H9 (cell line): Measurements from ENCODE around the gene SCAND1. TPM values are rescaled to one million over a fixed set of nuclear protein-coding genes. Genes with fewer than 3 reads are reported as not detected.
A peak's percentile ranks its signal among the peaks of the same experiment; 100 is the strongest.

ENCODE experiments used
- DNase-seq: peaks from one replicate; pipeline ENCODE4 v3.0.0-alpha.2; 2017
- H2AFZ ChIP-seq: one replicate; pipeline ENCODE4 v1.6.1; 2013; ENCODE audit warnings: mild to moderate bottlenecking, low read length, control low read depth, moderate library complexity
- H2AK5ac ChIP-seq: 2 replicates; pipeline ENCODE4 v1.6.1; 2013; ENCODE audit warnings: low read length, control low read depth, mixed read lengths; ENCODE audit not compliant: insufficient read length
- H2BK120ac ChIP-seq: one replicate; pipeline ENCODE4 v1.6.1; 2013; ENCODE audit warnings: low read depth, mild to moderate bottlenecking, low read length, control low read depth, inconsistent platforms; ENCODE audit not compliant: poor library complexity, severe bottlenecking
- H2BK12ac ChIP-seq: 2 replicates; pipeline ENCODE4 v1.6.1; 2013; ENCODE audit warnings: low read length, control low read depth, mixed read lengths, low read depth; ENCODE audit not compliant: insufficient read length
- H2BK15ac ChIP-seq: 2 replicates; pipeline ENCODE4 v1.6.1; 2013; ENCODE audit warnings: low read depth, low read length, control low read depth
- H2BK20ac ChIP-seq: one replicate; pipeline ENCODE4 v1.6.1; 2013; ENCODE audit warnings: low read depth, mild to moderate bottlenecking, low read length, control low read depth, inconsistent platforms; ENCODE audit not compliant: poor library complexity, severe bottlenecking
- H2BK5ac ChIP-seq: 2 replicates; pipeline ENCODE4 v1.6.1; 2013; ENCODE audit warnings: low read length, control low read depth, mixed read lengths; ENCODE audit not compliant: insufficient read length
- H3K14ac ChIP-seq: 2 replicates; pipeline ENCODE4 v1.6.1; 2013; ENCODE audit warnings: low read length, control low read depth; ENCODE audit not compliant: insufficient read depth
- H3K18ac ChIP-seq: 2 replicates; pipeline ENCODE4 v1.6.1; 2013; ENCODE audit warnings: low read depth, mild to moderate bottlenecking, mixed read lengths, low read length, control low read depth; ENCODE audit not compliant: insufficient read length
- H3K23ac ChIP-seq: 2 replicates; pipeline ENCODE4 v1.6.1; 2013; ENCODE audit warnings: low read length, control low read depth, mixed read lengths, low read depth; ENCODE audit not compliant: insufficient read length
- H3K23me2 ChIP-seq: 2 replicates; pipeline ENCODE4 v1.6.1; 2013; ENCODE audit warnings: low read depth, mild to moderate bottlenecking, mixed read lengths, low read length, control low read depth; ENCODE audit not compliant: insufficient read length, poor library complexity, severe bottlenecking
- H3K27ac ChIP-seq: 2 replicates; pipeline ENCODE4 v1.5.1; 2013; ENCODE audit warnings: low read length, control low read depth, mixed read lengths, low read depth; ENCODE audit not compliant: insufficient read length
- H3K27me3 ChIP-seq: 2 replicates; pipeline ENCODE4 v1.6.1; 2013; ENCODE audit warnings: low read length, control low read depth, inconsistent platforms; ENCODE audit not compliant: insufficient read depth
- H3K4ac ChIP-seq: 2 replicates; pipeline ENCODE4 v1.6.1; 2013; ENCODE audit warnings: low read depth, mild to moderate bottlenecking, control low read depth, inconsistent platforms, low read length, moderate library complexity
- H3K4me1 ChIP-seq: 2 replicates; pipeline ENCODE4 v1.6.1; 2013; ENCODE audit warnings: low read length, control low read depth, inconsistent platforms; ENCODE audit not compliant: insufficient read depth
- H3K4me2 ChIP-seq: 2 replicates; pipeline ENCODE4 v1.6.1; 2013; ENCODE audit warnings: low read length, control low read depth, mixed read lengths; ENCODE audit not compliant: insufficient read length, insufficient read depth
- H3K56ac ChIP-seq: 2 replicates; pipeline ENCODE4 v1.6.1; 2013; ENCODE audit warnings: low read depth, mild to moderate bottlenecking, mixed read lengths, low read length, control low read depth; ENCODE audit not compliant: insufficient read length
- H3K79me1 ChIP-seq: 2 replicates; pipeline ENCODE4 v1.6.1; 2013; ENCODE audit warnings: low read depth, mild to moderate bottlenecking, moderate library complexity, low read length, control low read depth, inconsistent platforms; ENCODE audit not compliant: insufficient read depth, poor library complexity, severe bottlenecking
- H3K79me2 ChIP-seq: 2 replicates; pipeline ENCODE4 v1.6.1; 2013; ENCODE audit warnings: low read length, control low read depth, inconsistent platforms; ENCODE audit not compliant: insufficient read depth
- H3K9ac ChIP-seq: 2 replicates; pipeline ENCODE4 v1.6.1; 2013; ENCODE audit warnings: low read length, control low read depth, mixed read lengths; ENCODE audit not compliant: insufficient read length; ENCODE audit errors: extremely low read depth
- H3K9me3 ChIP-seq: one replicate; pipeline ENCODE4 v1.6.1; 2013; ENCODE audit warnings: low read depth, low read length, inconsistent platforms; ENCODE audit not compliant: control insufficient read depth
- H3T11ph ChIP-seq: one replicate; pipeline ENCODE4 v1.6.1; 2013; ENCODE audit warnings: mild to moderate bottlenecking, low read length, control low read depth, inconsistent platforms
- H4K20me1 ChIP-seq: one replicate; pipeline ENCODE4 v1.6.1; 2013; ENCODE audit not compliant: control insufficient read depth, insufficient read length, insufficient read depth
- H4K5ac ChIP-seq: 2 replicates; pipeline ENCODE4 v1.6.1; 2013; ENCODE audit warnings: low read depth, mild to moderate bottlenecking, mixed read lengths, low read length, control low read depth; ENCODE audit not compliant: insufficient read length
- H4K8ac ChIP-seq: replicated peaks from 2 replicates; pipeline ENCODE4 v1.6.1; 2013; ENCODE audit warnings: low read length, control low read depth, mixed read lengths, low read depth; ENCODE audit not compliant: insufficient read length
- H4K91ac ChIP-seq: 2 replicates; pipeline ENCODE4 v1.6.1; 2013; ENCODE audit warnings: low read depth, mild to moderate bottlenecking, moderate library complexity, mixed read lengths, low read length, control low read depth; ENCODE audit not compliant: insufficient read length
- H3K27ac Mint-ChIP-seq, 3 experiments: 2 replicates in 2 of 3; 3 replicates in 1 of 3; pipeline ENCODE4 v1.8.0; 2020 to 2021; ENCODE audit warnings: mixed read lengths in 3 of 3, mild to moderate bottlenecking in 1 of 3, moderate library complexity in 1 of 3
- H3K27me3 Mint-ChIP-seq: 2 replicates; pipeline ENCODE4 v1.8.0; 2021; ENCODE audit warnings: low read depth, mild to moderate bottlenecking, moderate library complexity, mixed read lengths
- H3K36me3 Mint-ChIP-seq, 3 experiments: 2 replicates in 2 of 3; 3 replicates in 1 of 3; pipeline ENCODE4 v1.8.0; 2020 to 2021; ENCODE audit warnings: low read depth in 3 of 3, mixed read lengths in 3 of 3; ENCODE audit not compliant: insufficient read depth in 1 of 3
- H3K4me1 Mint-ChIP-seq, 2 experiments: 2 replicates each; pipeline ENCODE4 v1.8.0; 2020; ENCODE audit warnings: mixed read lengths in 2 of 2
- H3K4me3 Mint-ChIP-seq, 2 experiments: 2 replicates in 1 of 2; 3 replicates in 1 of 2; pipeline ENCODE4 v1.8.0; 2020 to 2021; ENCODE audit warnings: mild to moderate bottlenecking in 2 of 2, mixed read lengths in 2 of 2, moderate library complexity in 1 of 2
- H3K9me3 Mint-ChIP-seq, 2 experiments: 2 replicates in 1 of 2; 3 replicates in 1 of 2; pipeline ENCODE4 v1.8.0; 2020; ENCODE audit warnings: mild to moderate bottlenecking in 2 of 2, mixed read lengths in 2 of 2, moderate library complexity in 1 of 2
- WGBS: extraction: QIAGEN DNeasy Blood & Tissue Kit; methylation state at CpG from one replicate; pipeline ENCODE4 v1.1.7; 2013; ENCODE audit warnings: missing lambda C conversion rate, low lambda C conversion rate, mixed read lengths; ENCODE audit not compliant: insufficient read length; ENCODE audit errors: extremely low coverage; 5-methylcytosine and 5-hydroxymethylcytosine counted together
- total RNA-seq: library from RNA; stranded (reverse); gene quantifications from 2 replicates; pipeline ENCODE4 v1.2.1, GENCODE V29; 2021
- TF ChIP-seq, protein P1 (sequence below): fragments of 200-600 bp; sonication (generic); conservative IDR thresholded peaks from 3 replicates; pipeline ENCODE4 v1.8.0; 2021; ENCODE audit warnings: antibody characterized with exemption, mild to moderate bottlenecking

Gene SCAND1
- total RNA-seq, 1 experiment from 2014 or later, result 59.1 TPM

DNA sequence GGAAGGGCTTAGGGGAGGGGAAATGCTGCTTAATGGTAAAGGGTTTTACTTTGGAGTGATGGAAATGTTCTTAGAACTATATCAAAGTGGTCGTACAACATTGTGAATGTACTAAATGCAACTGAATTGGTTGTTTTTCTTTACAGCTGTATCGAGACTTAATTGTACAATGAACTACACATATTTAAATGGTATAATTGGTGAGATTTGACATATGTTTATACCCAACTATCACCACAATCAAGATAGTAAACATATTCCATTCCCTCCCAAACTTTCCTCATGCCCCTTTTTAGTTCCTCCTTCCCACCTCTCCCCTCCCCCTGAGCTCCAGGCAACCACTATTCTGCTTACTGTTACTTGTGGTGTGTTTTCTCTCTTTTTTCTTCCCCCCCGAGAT lies 44.0 kb downstream of the SCAND1 start:
- H4K91ac ChIP-seq, result no peak overlapping the region
- no peaks in the 10 kb centered on the region for H3K79me1 ChIP-seq
- no CpG with 5 or more reads among the region's 3 CpGs for WGBS
- H3K9me3 Mint-ChIP-seq, result no peaks in the 10 kb centered on the region
- no peak overlapping the region for H2BK120ac ChIP-seq
- no peaks in the 10 kb centered on the region for H4K20me1 ChIP-seq
- H3K27me3 ChIP-seq, result no peaks in the 10 kb centered on the region
- H3K18ac ChIP-seq, result no peak overlapping the region
- TF ChIP-seq, protein P1, sequence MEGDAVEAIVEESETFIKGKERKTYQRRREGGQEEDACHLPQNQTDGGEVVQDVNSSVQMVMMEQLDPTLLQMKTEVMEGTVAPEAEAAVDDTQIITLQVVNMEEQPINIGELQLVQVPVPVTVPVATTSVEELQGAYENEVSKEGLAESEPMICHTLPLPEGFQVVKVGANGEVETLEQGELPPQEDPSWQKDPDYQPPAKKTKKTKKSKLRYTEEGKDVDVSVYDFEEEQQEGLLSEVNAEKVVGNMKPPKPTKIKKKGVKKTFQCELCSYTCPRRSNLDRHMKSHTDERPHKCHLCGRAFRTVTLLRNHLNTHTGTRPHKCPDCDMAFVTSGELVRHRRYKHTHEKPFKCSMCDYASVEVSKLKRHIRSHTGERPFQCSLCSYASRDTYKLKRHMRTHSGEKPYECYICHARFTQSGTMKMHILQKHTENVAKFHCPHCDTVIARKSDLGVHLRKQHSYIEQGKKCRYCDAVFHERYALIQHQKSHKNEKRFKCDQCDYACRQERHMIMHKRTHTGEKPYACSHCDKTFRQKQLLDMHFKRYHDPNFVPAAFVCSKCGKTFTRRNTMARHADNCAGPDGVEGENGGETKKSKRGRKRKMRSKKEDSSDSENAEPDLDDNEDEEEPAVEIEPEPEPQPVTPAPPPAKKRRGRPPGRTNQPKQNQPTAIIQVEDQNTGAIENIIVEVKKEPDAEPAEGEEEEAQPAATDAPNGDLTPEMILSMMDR, result no peak
- H3K14ac ChIP-seq, result no peak overlapping the region
- no peak overlapping the region for H3K4me3 Mint-ChIP-seq
- no peak overlapping the region for H4K5ac ChIP-seq
- H3K27ac Mint-ChIP-seq, result peak overlapping the region in 2 of 3 experiments; percentile 30 to 85; a peak in 3 of 7 replicates
- no peak overlapping the region for H2AFZ ChIP-seq
- no peaks in the 10 kb centered on the region for H3K79me2 ChIP-seq
- H3K23me2 ChIP-seq, result no peaks in the 10 kb centered on the region
- peaks cover 20 to 34% of the 10 kb centered on the region in 2 experiments for H3K4me1 Mint-ChIP-seq
- no peak overlapping the region for H2AK5ac ChIP-seq
- H3K4me1 ChIP-seq, result peaks cover 11% of the 10 kb centered on the region
- H3K9me3 ChIP-seq, result no peaks in the 10 kb centered on the region
- no peak overlapping the region for H3K27ac ChIP-seq
- no peak overlapping the region for H3K56ac ChIP-seq
- no peak overlapping the region for H2BK20ac ChIP-seq
- no peak overlapping the region for H3T11ph ChIP-seq
- no peak overlapping the region for H3K4me2 ChIP-seq
- H3K4ac ChIP-seq, result no peak overlapping the region
- H3K36me3 Mint-ChIP-seq, result peaks cover 10 to 46% (median 38%) of the 10 kb centered on the region in 3 experiments
- H3K27me3 Mint-ChIP-seq, result no peaks in the 10 kb centered on the region
- no peak overlapping the region for H3K23ac ChIP-seq
- H2BK5ac ChIP-seq, result no peak overlapping the region
- no peak for DNase-seq
- H4K8ac ChIP-seq, result no peak overlapping the region
- no peak overlapping the region for H2BK12ac ChIP-seq
- no peak overlapping the region for H2BK15ac ChIP-seq
- no peak overlapping the region for H3K9ac ChIP-seq
